Transverse colon (tissue), 4 donors: Measurements from ENCODE around the gene CMTM6. TPM values are rescaled to one million over a fixed set of nuclear protein-coding genes. Genes with fewer than 3 reads are reported as not detected.

Experiments used
- DNase-seq: peaks from one replicate; pipeline ENCODE4 v3.0.0-alpha.2; 2019
- H3K27ac ChIP-seq, 4 donors: fragments of 200-600 bp; sonication (generic); 2 replicates each; pipeline ENCODE4 v1.5.1; 2016 to 2018; ENCODE audit warnings: inconsistent platforms in 4 of 4
- H3K27me3 ChIP-seq: fragments of 200-600 bp; sonication (generic); 2 replicates; pipeline ENCODE4 v1.5.1; 2017; ENCODE audit warnings: inconsistent platforms
- H3K36me3 ChIP-seq, 4 donors: fragments of 200-600 bp; sonication (generic); 2 replicates each; pipeline ENCODE4 v1.5.1; 2017 to 2019; ENCODE audit warnings: inconsistent platforms in 4 of 4
- H3K4me1 ChIP-seq, 4 donors: fragments of 200-600 bp; sonication (generic); 2 replicates each; pipeline ENCODE4 v1.5.1; 2017 to 2020; ENCODE audit warnings: inconsistent platforms in 4 of 4
- H3K4me3 ChIP-seq, 4 donors: fragments of 200-600 bp; sonication (generic); 1 replicate in 1 of 4; 2 replicates in 3 of 4; pipeline versions ENCODE4 v1.5.1 to v1.6.1; 2017 to 2019; ENCODE audit warnings: inconsistent platforms in 4 of 4
- H3K9me3 ChIP-seq, 2 donors: fragments of 200-600 bp; sonication (generic); 2 replicates each; pipeline ENCODE4 v1.5.1; 2017 to 2019; ENCODE audit warnings: inconsistent platforms in 2 of 2
- CTCF ChIP-seq, 5 experiments: fragments of 200-600 bp in 3 of 5; fragments of 450-650 bp in 2 of 5; sonication (generic) in 3 of 5; IDR thresholded peaks; 1 replicate in 2 of 5; 2 replicates in 3 of 5; pipeline ENCODE4 v1.5.1; 2016 to 2017; ENCODE audit warnings: antibody characterized with exemption in 5 of 5, inconsistent platforms in 3 of 5, mild to moderate bottlenecking in 2 of 5, moderate library complexity in 1 of 5
- EP300 ChIP-seq: sonication (generic); formaldehyde crosslinking; IDR thresholded peaks from one replicate; pipeline ENCODE4 v1.6.1; 2017; ENCODE audit warnings: antibody characterized with exemption, low read depth
- POLR2A ChIP-seq: fragments of 450-650 bp; IDR thresholded peaks from one replicate; pipeline ENCODE4 v1.6.1; 2016; ENCODE audit warnings: antibody characterized with exemption, mild to moderate bottlenecking, moderate library complexity
- POLR2AphosphoS5 ChIP-seq, 3 donors: sonication (generic); formaldehyde crosslinking; IDR thresholded peaks; one replicate each; pipeline ENCODE4 v1.6.1; 2016; ENCODE audit warnings: antibody characterized with exemption in 3 of 3
- WGBS, 2 donors: methylation state at CpG; one replicate each; pipeline ENCODE4 v1.1.5; 2018; ENCODE audit warnings: low coverage in 1 of 2; 5-methylcytosine and 5-hydroxymethylcytosine counted together
- in situ Hi-C, 4 donors: fragments of 200-750 bp; cut with MboI; loops; one replicate each; pipeline versions ENCODE4 v1.15.0 to v1.15.1; 2017; ENCODE audit warnings: low sequenced_read_pairs in 3 of 4, low pct_ligation_motif_present in 1 of 4, low pct_unique_long_range_greater_than_20kb in 1 of 4
- intact Hi-C: fragments of 100-400 bp; cut with DNase I; formaldehyde crosslinking; loops from one replicate; pipeline ENCODE4 v1.15.1; 2023; ENCODE audit warnings: low total_unique reads
- total RNA-seq, 4 donors: library from RNA; depleted of rRNA; stranded (reverse); fragments of >200 nt; gene quantifications; one replicate each; pipeline ENCODE4 v1.1.0, GENCODE V29; 2016

The CMTM6 gene
- total RNA-seq, 4 donors from 2014 or later = 13.8 to 68.9 (median 43.6) TPM

- TF ChIP-seq CTCF (IDR thresholded peaks at IDR 0.05) = no peak
- TF ChIP-seq POLR2A = no peak
- no peak for TF ChIP-seq EP300
- no peak for TF ChIP-seq POLR2AphosphoS5 (IDR thresholded peaks at IDR 0.05)
Measured at GRCh38 chr3:32499585-32499984, 3.1 kb downstream of the CMTM6 start.

GRCh38 chr3:32498992-32499391, 3.7 kb downstream of the CMTM6 start:
- in situ Hi-C loops (no loop called here), intact Hi-C loops (no loop called here)
- H3K27me3 ChIP-seq = no peaks in the 10 kb centered on the region
- H3K36me3 ChIP-seq = no peaks in the 10 kb centered on the region
- no peak overlapping the region for H3K27ac ChIP-seq
- H3K9me3 ChIP-seq = no peaks in the 10 kb centered on the region
- WGBS, 2 donors = 75 to 81% methylated on average over 3 of the region's 3 CpGs
- no peak for DNase-seq
- H3K4me1 ChIP-seq = peaks cover 8 to 61% (median 25%) of the 10 kb centered on the region in 4 donors
- no peak for TF ChIP-seq POLR2A
- TF ChIP-seq POLR2AphosphoS5 (IDR thresholded peaks at IDR 0.05) = no peak
- TF ChIP-seq EP300 = no peak
- TF ChIP-seq CTCF (IDR thresholded peaks at IDR 0.05) = no peak
- H3K4me3 ChIP-seq = no peak overlapping the region

More at GRCh38 chr3:32499585-32499984, 3.1 kb downstream of the CMTM6 start:
- H3K27me3 ChIP-seq = no peaks in the 10 kb centered on the region
- H3K36me3 ChIP-seq = no peaks in the 10 kb centered on the region
- H3K4me1 ChIP-seq = peaks cover 8 to 55% (median 24%) of the 10 kb centered on the region in 4 donors
- DNase-seq = no peak
- WGBS, 2 donors = 80 to 83% methylated on average over 2 of the region's 2 CpGs
- in situ Hi-C loops = no loop called here
- no peaks in the 10 kb centered on the region for H3K9me3 ChIP-seq
- H3K4me3 ChIP-seq = no peak overlapping the region
- H3K27ac ChIP-seq = no peak overlapping the region
- intact Hi-C loops = no loop called here

GRCh38 chr3:32498252-32498651, 4.4 kb downstream of the CMTM6 start:
- intact Hi-C loops = no loop called here
- in situ Hi-C loops = no loop called here
- Histone ChIP-seq H3K4me3 (no peak overlapping the region), H3K27me3 (no peaks in the 10 kb centered on the region), H3K4me1 (peaks cover 7 to 67% (median 29%) of the 10 kb centered on the region in 4 donors), H3K9me3 (no peaks in the 10 kb centered on the region), H3K27ac (no peak overlapping the region), H3K36me3 (no peaks in the 10 kb centered on the region)
- no peak for DNase-seq
- WGBS, 2 donors = 58 to 68% methylated on average over 3 of the region's 3 CpGs
- TF ChIP-seq POLR2A = no peak

GRCh38 chr3:32495609-32496008, 7.0 kb downstream of the CMTM6 start:
- H3K27me3 ChIP-seq = no peaks in the 10 kb centered on the region
- H3K4me1 ChIP-seq = peaks cover 3 to 60% (median 21%) of the 10 kb centered on the region in 4 donors
- DNase-seq = no peak
- WGBS, 2 donors = 67 to 81% methylated on average over 1 to 2 of the region's 2 CpGs
- intact Hi-C loops (no loop called here), in situ Hi-C loops (no loop called here)
- no peaks in the 10 kb centered on the region for H3K9me3 ChIP-seq
- H3K4me3 ChIP-seq = no peak overlapping the region
- TF ChIP-seq POLR2AphosphoS5 (IDR thresholded peaks at IDR 0.05) (no peak), EP300 (no peak), POLR2A (no peak), CTCF (IDR thresholded peaks at IDR 0.05) (no peak)
- no peak overlapping the region for H3K27ac ChIP-seq
- H3K36me3 ChIP-seq = no peaks in the 10 kb centered on the region

GRCh38 chr3:32495085-32495484, 7.6 kb downstream of the CMTM6 start:
- Histone ChIP-seq H3K27me3 (no peaks in the 10 kb centered on the region), H3K27ac (no peak overlapping the region), H3K36me3 (peaks cover 0 to 3% (median 0%) of the 10 kb centered on the region in 4 donors), H3K4me1 (peaks cover 3 to 55% (median 20%) of the 10 kb centered on the region in 4 donors), H3K9me3 (no peaks in the 10 kb centered on the region), H3K4me3 (no peak overlapping the region)
- DNase-seq = no peak
- no peak for TF ChIP-seq EP300
- no peak for TF ChIP-seq POLR2A
- TF ChIP-seq POLR2AphosphoS5 (IDR thresholded peaks at IDR 0.05) = no peak
- no peak for TF ChIP-seq CTCF (IDR thresholded peaks at IDR 0.05)
- intact Hi-C loops = no loop called here
- in situ Hi-C loops = no loop called here
